Daoy (cell line): ENCODE data around the gene DLX4. TPM values are rescaled to one million over a fixed set of nuclear protein-coding genes. Genes with fewer than 3 reads are reported as not detected.
A peak's percentile ranks its signal among the peaks of the same experiment; 100 is the strongest.

Experiments
- DNase-seq: peaks from one replicate; pipeline ENCODE4 v3.0.0-alpha.2; 2015; ENCODE audit warnings: low read depth
- total RNA-seq: library from RNA; depleted of rRNA; stranded (reverse); fragments of >200 nt; shearing (Covaris generic); gene quantifications from 2 replicates; pipeline ENCODE4 v1.2.3, GENCODE V29; 2014

The DLX4 gene
- total RNA-seq, 1 experiment from 2014 or later, result 0.11 TPM

GRCh38 chr17:49946964-49947584, 21.9 kb upstream of the DLX4 start:
- no peak for DNase-seq

- DNase-seq, result no peak
Observed at GRCh38 chr17:49949634-49950033, 19.4 kb upstream of the DLX4 start.

DNA sequence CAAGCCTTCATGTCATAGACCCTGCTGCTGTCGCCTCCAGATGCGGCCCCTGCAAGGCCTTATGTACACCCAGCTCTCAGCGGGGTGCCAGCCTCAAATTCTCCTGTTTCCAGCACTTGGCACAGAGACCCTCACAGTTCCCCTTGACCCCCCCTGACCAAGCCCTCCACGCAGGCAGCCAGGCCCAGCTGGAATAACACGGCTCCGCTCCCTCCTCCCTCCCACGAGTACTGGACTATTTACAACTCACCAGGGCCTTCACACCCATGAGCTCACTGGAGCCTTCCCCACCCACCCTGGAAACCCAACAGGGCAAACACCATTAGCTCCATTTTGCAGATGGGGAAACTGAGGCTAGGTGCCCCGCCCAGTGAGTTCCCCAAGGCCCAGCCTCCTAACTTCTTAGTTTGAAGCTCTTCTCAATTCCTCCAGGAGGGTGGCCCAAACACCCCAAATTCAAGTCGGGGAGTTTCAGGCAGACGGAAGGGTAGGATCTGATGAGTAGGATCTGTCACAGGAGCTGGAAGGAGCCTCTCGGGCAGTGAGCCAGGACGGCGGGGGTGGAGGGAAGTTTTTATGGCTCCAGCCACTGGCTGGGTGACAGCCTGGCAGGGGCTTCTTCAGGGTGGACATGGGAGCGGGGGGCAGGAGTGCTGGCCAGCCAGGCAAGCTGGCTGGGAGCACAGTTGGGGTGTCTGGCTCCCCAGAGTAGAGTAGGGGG, 17.5 kb upstream of the DLX4 start:
- DNase-seq, result peak; percentile 50

GRCh38 chr17:49952209-49952911, 16.6 kb upstream of the DLX4 start:
- DNase-seq, result peak; percentile 79

GRCh38 chr17:49952912-49953497, 16.0 kb upstream of the DLX4 start:
- DNase-seq, result peak; percentile 73

- peak; percentile 75 for DNase-seq
Observed at GRCh38 chr17:49955157-49955556, 13.8 kb upstream of the DLX4 start.

DNA sequence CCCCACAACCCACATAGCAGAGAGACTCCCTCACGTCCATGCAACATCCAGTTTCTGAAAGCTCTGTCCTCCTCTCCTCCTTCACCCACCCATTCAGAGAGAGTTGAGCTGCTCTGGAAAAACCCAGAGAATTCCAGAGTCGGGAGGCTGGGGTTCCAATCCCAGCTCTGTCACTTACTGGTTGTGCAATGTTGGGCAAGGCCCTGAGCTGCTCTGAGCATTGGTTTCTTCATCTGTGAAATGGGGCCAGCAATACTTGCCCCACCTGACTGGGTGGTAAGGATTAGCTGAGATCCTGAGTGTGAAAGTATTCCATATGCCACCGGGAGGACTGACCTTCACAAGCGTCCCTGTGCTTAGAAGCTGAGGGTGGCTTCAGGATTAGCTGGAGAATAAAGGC, 12.2 kb upstream of the DLX4 start:
- no peak for DNase-seq

- no peak for DNase-seq
Observed at GRCh38 chr17:49957350-49957749, 11.6 kb upstream of the DLX4 start.

- DNase-seq, result no peak
Observed at GRCh38 chr17:49958723-49959122, 10.3 kb upstream of the DLX4 start.

DNA sequence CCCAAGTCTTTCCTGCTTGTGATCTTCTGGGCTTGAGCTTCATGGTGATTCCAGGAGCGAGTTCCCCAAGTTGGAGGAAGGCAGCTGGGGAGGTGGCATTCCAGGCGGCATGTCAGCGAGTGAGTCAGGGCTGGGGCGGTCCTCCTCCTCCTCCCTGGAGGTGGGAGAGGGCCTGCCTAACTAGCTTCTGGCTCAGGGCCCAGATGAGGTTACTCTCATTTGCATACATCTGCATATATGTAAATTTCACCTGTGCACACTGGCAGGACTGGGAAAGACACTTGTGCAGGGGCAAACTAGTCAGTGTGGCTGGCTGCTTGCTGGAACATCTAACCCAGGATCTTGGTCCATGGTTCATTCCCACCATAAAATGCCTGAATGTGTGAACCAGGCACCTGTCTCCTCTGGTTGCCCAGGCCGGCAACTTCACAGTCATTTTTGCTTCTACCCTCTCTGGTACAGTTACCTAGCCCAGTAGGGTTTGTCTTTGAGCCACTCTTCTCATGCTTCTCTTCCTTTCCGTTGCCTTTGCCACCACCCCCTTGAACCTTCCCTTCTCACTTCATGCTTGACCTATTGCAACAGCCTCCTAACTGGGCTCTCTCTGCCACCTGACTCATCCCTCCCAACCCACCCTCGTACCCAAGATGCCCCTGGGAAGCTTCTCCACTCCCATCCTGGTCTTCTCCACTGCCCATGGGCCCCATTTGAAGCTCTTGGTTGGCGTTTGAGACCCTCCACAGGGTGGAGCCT, 9.6 kb upstream of the DLX4 start:
- DNase-seq, result peak; percentile 74

DNA sequence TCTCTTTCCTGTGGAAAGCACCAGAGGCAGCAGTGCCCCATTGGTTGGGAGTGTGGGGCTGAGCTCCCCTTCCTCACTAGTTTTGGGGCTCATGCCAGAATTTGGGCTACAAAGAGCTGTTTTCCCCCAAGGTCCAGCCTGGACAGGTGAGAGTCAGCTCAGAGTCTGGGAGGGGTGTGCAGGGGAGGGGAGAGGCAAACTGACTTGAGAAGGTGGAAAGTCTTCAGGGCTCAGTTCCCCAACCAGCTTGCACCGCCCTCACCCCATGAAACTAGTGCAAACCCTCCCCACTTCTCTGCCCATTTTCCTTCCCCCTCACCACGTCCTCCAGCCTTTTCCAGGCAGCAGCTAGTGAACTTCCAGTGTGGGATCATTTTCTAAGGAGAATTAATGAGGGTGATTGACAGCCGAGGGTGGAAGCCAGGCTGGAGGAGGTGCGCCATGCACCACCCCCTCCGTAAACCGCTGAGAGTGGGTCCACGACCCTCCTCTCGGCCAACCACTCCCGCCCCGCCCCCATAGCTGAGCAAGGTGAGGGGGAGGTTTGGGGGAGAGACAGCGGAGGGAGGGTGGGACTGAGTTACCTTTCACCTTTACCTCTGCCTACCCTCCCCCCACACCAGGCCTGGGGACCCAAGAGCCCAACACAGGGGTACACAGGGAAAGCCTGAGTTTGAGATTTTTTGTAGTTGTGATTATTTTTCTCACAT, 6.2 kb upstream of the DLX4 start:
- DNase-seq, result no peak

GRCh38 chr17:49963309-49963625, 5.7 kb upstream of the DLX4 start:
- no peak for DNase-seq

- DNase-seq, result no peak
Observed at GRCh38 chr17:49963626-49964302, 5.2 kb upstream of the DLX4 start.

GRCh38 chr17:49964303-49964768, 4.7 kb upstream of the DLX4 start:
- DNase-seq, result no peak

- no peak for DNase-seq
Observed at GRCh38 chr17:49964769-49965523, 4.0 kb upstream of the DLX4 start.

- no peak for DNase-seq
Observed at GRCh38 chr17:49965524-49965909, 3.5 kb upstream of the DLX4 start.

GRCh38 chr17:49966767-49967166, 2.2 kb upstream of the DLX4 start:
- no peak for DNase-seq

GRCh38 chr17:49967205-49967604, 1.8 kb upstream of the DLX4 start:
- no peak for DNase-seq

- no peak for DNase-seq
Observed at GRCh38 chr17:49967621-49968404, 1.2 kb upstream of the DLX4 start.
